Mesendoderm (in vitro differentiated cells): ENCODE measurements around the gene CCDC142.

ENCODE experiments used
- DNase-seq: peaks from one replicate; pipeline ENCODE4 v3.0.0; 2013
- H2AK5ac ChIP-seq: 2 replicates; pipeline ENCODE4 v1.6.1; 2013; ENCODE audit warnings: low read length, inconsistent platforms
- H2BK120ac ChIP-seq: 2 replicates; pipeline ENCODE4 v1.6.1; 2013; ENCODE audit warnings: low read depth, mild to moderate bottlenecking, low read length, moderate library complexity, mixed read lengths
- H2BK15ac ChIP-seq: replicated peaks from 2 replicates; pipeline ENCODE4 v1.6.1; 2013; ENCODE audit warnings: low read depth, mild to moderate bottlenecking, moderate library complexity
- H2BK5ac ChIP-seq: 2 replicates; pipeline ENCODE4 v1.6.1; 2013; ENCODE audit warnings: low read length, inconsistent platforms
- H3K18ac ChIP-seq: 2 replicates; pipeline ENCODE4 v1.6.1; 2013; ENCODE audit warnings: mild to moderate bottlenecking, low read length, mixed read lengths
- H3K23ac ChIP-seq: one replicate; pipeline ENCODE4 v1.6.1; 2013; ENCODE audit warnings: low read length
- H3K27ac ChIP-seq: 2 replicates; pipeline ENCODE4 v1.5.1; 2013; ENCODE audit warnings: low read depth, mild to moderate bottlenecking, inconsistent platforms, low read length, moderate library complexity
- H3K27me3 ChIP-seq: 2 replicates; pipeline ENCODE4 v1.6.1; 2013; ENCODE audit warnings: low read length, control low read depth, mild to moderate bottlenecking, inconsistent platforms; ENCODE audit not compliant: insufficient read depth, poor library complexity
- H3K36me3 ChIP-seq: 2 replicates; pipeline ENCODE4 v1.6.1; 2013; ENCODE audit warnings: low read length, inconsistent platforms; ENCODE audit not compliant: control insufficient read depth, insufficient read depth
- H3K4ac ChIP-seq: one replicate; pipeline ENCODE4 v1.6.1; 2013; ENCODE audit warnings: low read depth, mild to moderate bottlenecking, low read length, moderate library complexity
- H3K4me1 ChIP-seq: 2 replicates; pipeline ENCODE4 v1.6.1; 2013; ENCODE audit warnings: low read depth, low read length, inconsistent platforms; ENCODE audit not compliant: control insufficient read depth
- H3K4me2 ChIP-seq: 2 replicates; pipeline ENCODE4 v1.6.1; 2013; ENCODE audit warnings: low read length
- H3K4me3 ChIP-seq: 2 replicates; pipeline ENCODE4 v1.5.1; 2013; ENCODE audit warnings: mild to moderate bottlenecking, low read length
- H3K56ac ChIP-seq: one replicate; pipeline ENCODE4 v1.6.1; 2013; ENCODE audit warnings: low read length
- H3K79me1 ChIP-seq: 2 replicates; pipeline ENCODE4 v1.6.1; 2013; ENCODE audit warnings: low read length, inconsistent platforms
- H3K79me2 ChIP-seq: 2 replicates; pipeline ENCODE4 v1.6.1; 2013; ENCODE audit warnings: mild to moderate bottlenecking, low read length; ENCODE audit not compliant: control insufficient read depth, insufficient read depth
- H3K9ac ChIP-seq: 2 replicates; pipeline ENCODE4 v1.6.1; 2013; ENCODE audit warnings: low read length, inconsistent platforms
- H4K5ac ChIP-seq: one replicate; pipeline ENCODE4 v1.6.1; 2013; ENCODE audit warnings: low read length
- H4K8ac ChIP-seq: one replicate; pipeline ENCODE4 v1.6.1; 2013; ENCODE audit warnings: low read depth, mild to moderate bottlenecking, control low read depth, low read length, moderate library complexity
- WGBS: extraction: QIAGEN DNeasy Blood & Tissue Kit; methylation state at CpG from one replicate; pipeline ENCODE4 v1.1.7; 2013; ENCODE audit warnings: low lambda C conversion rate, missing lambda C conversion rate; ENCODE audit not compliant: insufficient coverage; ENCODE audit errors: extremely low coverage; 5-methylcytosine and 5-hydroxymethylcytosine counted together

Gene CCDC142

GRCh38 chr2:74514368-74515270 is 31.8 kb upstream of the CCDC142 start, which contains the start of gene TLX2:
Gene TLX2, plus strand, starts transcription at chr2:74514450. Its CDS starts 357 bp downstream, at chr2:74514807.
- no peak within 1 kb of the TSS for H2BK120ac ChIP-seq
- no peaks in the 10 kb centered on the region for H3K79me2 ChIP-seq
- H3K9ac ChIP-seq: no peak within 1 kb of the TSS
- no peak within 1 kb of the TSS for H4K5ac ChIP-seq
- peaks cover 3% of the 10 kb centered on the region for H3K4me1 ChIP-seq
- H3K18ac ChIP-seq: no peak within 1 kb of the TSS
- H2BK15ac ChIP-seq: no peak within 1 kb of the TSS
- H2BK5ac ChIP-seq: no peak within 1 kb of the TSS
- H3K23ac ChIP-seq: peak within 1 kb of the TSS; percentile 66
- H3K4me3 ChIP-seq: no peak within 1 kb of the TSS
- no CpG with 5 or more reads among the region's 82 CpGs for WGBS
- DNase-seq: no peak
- H3K27ac ChIP-seq: no peak within 1 kb of the TSS
- no peak within 1 kb of the TSS for H2AK5ac ChIP-seq
- H3K27me3 ChIP-seq: peaks cover 82% of the 10 kb centered on the region
- peak within 1 kb of the TSS; percentile 29 for H3K4me2 ChIP-seq
- H4K8ac ChIP-seq: no peak within 1 kb of the TSS
- H3K79me1 ChIP-seq: no peaks in the 10 kb centered on the region
- H3K4ac ChIP-seq: no peak within 1 kb of the TSS
- no peaks in the 10 kb centered on the region for H3K36me3 ChIP-seq
- H3K56ac ChIP-seq: peak within 1 kb of the TSS; percentile 67

DNA sequence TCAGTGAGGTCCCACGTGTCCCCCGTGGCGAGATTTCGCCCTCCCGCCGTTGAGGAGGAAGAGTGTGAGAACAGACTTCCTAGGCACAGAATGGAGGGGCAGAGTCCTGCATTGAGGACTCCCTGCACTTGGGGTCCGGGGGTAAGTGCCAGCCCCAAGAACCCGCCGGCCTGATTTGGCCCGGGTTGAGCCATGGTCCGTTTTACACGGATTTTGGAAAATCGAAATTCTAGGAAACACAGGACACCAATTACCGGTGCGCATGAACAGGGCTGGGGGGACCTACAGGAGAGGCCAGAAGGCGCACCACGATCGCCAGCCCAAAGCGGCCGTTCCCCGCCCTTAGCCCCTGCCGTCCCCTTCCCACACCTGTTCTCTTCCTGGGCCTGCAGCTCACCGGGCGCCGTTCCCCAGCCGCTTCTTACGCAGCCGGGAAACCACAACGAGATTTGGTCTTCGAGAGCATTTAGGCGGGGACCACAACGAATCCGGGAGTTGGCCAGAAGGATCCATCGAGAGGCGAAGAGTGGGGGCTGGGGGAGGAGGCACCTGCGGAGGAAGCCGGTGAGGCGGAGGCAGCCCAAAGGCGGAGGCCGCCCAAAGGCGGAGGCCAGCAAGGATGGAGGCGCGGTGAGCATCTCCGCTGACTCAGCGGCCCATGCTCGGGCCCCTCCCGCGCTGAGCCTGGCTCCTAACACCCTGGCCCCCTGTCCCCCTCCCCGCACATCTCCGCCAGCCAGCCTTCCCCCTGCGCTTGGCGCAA is 31.0 kb upstream of the CCDC142 start:
- no peak overlapping the region for H3K4ac ChIP-seq
- no peak overlapping the region for H2BK5ac ChIP-seq
- peaks cover 3% of the 10 kb centered on the region for H3K4me1 ChIP-seq
- no peak overlapping the region for H4K8ac ChIP-seq
- no peak overlapping the region for H3K18ac ChIP-seq
- no peak for DNase-seq
- no peak overlapping the region for H2AK5ac ChIP-seq
- no peaks in the 10 kb centered on the region for H3K36me3 ChIP-seq
- peak overlapping the region; percentile 25 for H3K56ac ChIP-seq
- H3K4me2 ChIP-seq: peak overlapping the region; percentile 20
- no peak overlapping the region for H2BK120ac ChIP-seq
- H3K9ac ChIP-seq: no peak overlapping the region
- no peak overlapping the region for H4K5ac ChIP-seq
- H3K23ac ChIP-seq: no peak overlapping the region
- no peaks in the 10 kb centered on the region for H3K79me2 ChIP-seq
- no CpG with 5 or more reads among the region's 52 CpGs for WGBS
- H2BK15ac ChIP-seq: no peak overlapping the region
- H3K79me1 ChIP-seq: no peaks in the 10 kb centered on the region
- no peak overlapping the region for H3K27ac ChIP-seq
- H3K27me3 ChIP-seq: peaks cover 76% of the 10 kb centered on the region
- H3K4me3 ChIP-seq: no peak overlapping the region

GRCh38 chr2:74512744-74513604 is 30.2 kb upstream of the CCDC142 start:
- Histone ChIP-seq H3K18ac (no peak overlapping the region), H4K8ac (no peak overlapping the region), H3K27me3 (peaks cover 70% of the 10 kb centered on the region), H3K27ac (no peak overlapping the region), H3K23ac (no peak overlapping the region), H3K4me3 (no peak overlapping the region), H4K5ac (no peak overlapping the region), H2BK5ac (no peak overlapping the region), H3K79me1 (no peaks in the 10 kb centered on the region), H2BK15ac (no peak overlapping the region), H2BK120ac (no peak overlapping the region), H3K36me3 (no peaks in the 10 kb centered on the region), H3K4me2 (peak overlapping the region; percentile 20), H3K9ac (no peak overlapping the region), H3K56ac (peak overlapping the region; percentile 25), H3K4ac (no peak overlapping the region), H2AK5ac (no peak overlapping the region), H3K4me1 (peaks cover 4% of the 10 kb centered on the region), H3K79me2 (no peaks in the 10 kb centered on the region)
- DNase-seq: no peak
- no CpG with 5 or more reads among the region's 36 CpGs for WGBS

DNA sequence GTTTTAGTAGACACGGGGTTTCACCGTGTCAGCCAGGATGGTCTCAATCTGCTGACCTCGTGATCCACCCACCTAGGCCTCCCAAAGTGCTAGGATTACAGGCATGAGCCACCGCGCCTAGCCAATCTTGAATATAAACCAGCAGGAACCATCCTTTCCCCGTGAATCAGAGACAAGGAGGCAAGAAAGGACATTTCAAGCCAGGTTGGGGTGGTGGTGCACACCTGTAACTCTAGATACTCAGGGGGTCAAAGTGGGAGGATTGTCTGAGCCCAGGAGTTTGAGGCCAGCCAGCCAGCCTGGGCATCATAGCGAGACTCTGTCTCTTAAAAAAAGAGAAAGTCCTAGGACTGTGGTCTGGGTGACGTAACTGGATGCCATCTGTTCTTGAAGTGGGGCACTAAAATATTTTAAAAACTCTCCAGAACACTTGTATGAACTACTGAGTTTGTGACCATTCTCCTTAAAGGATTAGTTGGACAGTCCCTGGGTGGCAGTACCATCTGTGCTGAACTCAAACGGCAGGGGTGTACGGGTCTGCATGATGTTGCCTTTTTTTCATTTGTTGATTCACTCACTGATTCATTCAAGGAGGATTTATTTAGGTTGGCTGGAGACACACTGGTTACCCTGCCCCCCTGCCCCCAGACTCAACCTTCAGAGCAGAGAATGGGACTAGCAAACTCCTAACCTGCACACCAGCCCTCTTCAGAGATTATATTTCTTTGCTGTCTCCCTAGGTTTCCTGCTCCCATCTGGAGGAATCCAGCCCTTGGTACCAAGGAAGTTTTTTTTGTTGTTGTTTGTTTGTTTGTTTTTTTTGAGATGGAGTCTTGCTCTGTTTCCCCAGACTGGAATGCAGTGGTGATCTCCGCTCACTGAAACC is 28.5 kb upstream of the CCDC142 start:
- Histone ChIP-seq H3K18ac (no peak overlapping the region), H3K79me1 (no peaks in the 10 kb centered on the region), H3K27me3 (peaks cover 56% of the 10 kb centered on the region), H4K5ac (no peak overlapping the region), H3K9ac (no peak overlapping the region), H2BK5ac (no peak overlapping the region), H3K36me3 (no peaks in the 10 kb centered on the region), H3K4me3 (no peak overlapping the region), H2BK120ac (no peak overlapping the region), H2BK15ac (no peak overlapping the region), H3K56ac (no peak overlapping the region), H3K4me1 (peaks cover 9% of the 10 kb centered on the region), H4K8ac (no peak overlapping the region), H3K23ac (no peak overlapping the region), H3K4me2 (no peak overlapping the region), H3K79me2 (no peaks in the 10 kb centered on the region), H3K4ac (no peak overlapping the region), H2AK5ac (no peak overlapping the region), H3K27ac (no peak overlapping the region)
- WGBS: no CpG with 5 or more reads among the region's 11 CpGs
- DNase-seq: no peak

GRCh38 chr2:74510272-74510671 is 27.5 kb upstream of the CCDC142 start:
- Histone ChIP-seq H3K4me2 (no peak overlapping the region), H3K18ac (no peak overlapping the region), H2BK120ac (no peak overlapping the region), H2BK5ac (no peak overlapping the region), H3K23ac (no peak overlapping the region), H3K4me1 (peaks cover 9% of the 10 kb centered on the region), H3K4me3 (no peak overlapping the region), H3K79me1 (no peaks in the 10 kb centered on the region), H3K27ac (no peak overlapping the region), H3K36me3 (no peaks in the 10 kb centered on the region), H4K8ac (no peak overlapping the region), H3K27me3 (peaks cover 46% of the 10 kb centered on the region), H2AK5ac (no peak overlapping the region), H2BK15ac (no peak overlapping the region), H3K56ac (no peak overlapping the region), H4K5ac (no peak overlapping the region), H3K79me2 (no peaks in the 10 kb centered on the region), H3K4ac (no peak overlapping the region), H3K9ac (no peak overlapping the region)
- no peak for DNase-seq
- WGBS: no CpG with 5 or more reads among the region's 4 CpGs
